ENCODE measurements around the gene CARS2.
"Not testable (repeated sequence)": the region's sequence is repeated elsewhere in the genome, so short reads cannot be mapped to it uniquely, and the experiment has no call there.

The CARS2 gene

GRCh38 chr13:110706570-110707372, 855 bp upstream of the CARS2 start:
- DNase-seq, result no peak

- DNase-seq, result no peak
Measured at GRCh38 chr13:110705356-110705825, 525 bp downstream of the CARS2 start.

- DNase-seq, result no peak
Measured at GRCh38 chr13:110702591-110703526, 3.1 kb downstream of the CARS2 start.

- no peak for DNase-seq
Measured at GRCh38 chr13:110702089-110702488, 3.8 kb downstream of the CARS2 start.

GRCh38 chr13:110701061-110701460, 4.9 kb downstream of the CARS2 start:
- not testable (repeated sequence) for DNase-seq

- no peak for DNase-seq
Measured at GRCh38 chr13:110700641-110701040, 5.3 kb downstream of the CARS2 start.

- no peak for DNase-seq
Measured at GRCh38 chr13:110700186-110700585, 5.7 kb downstream of the CARS2 start.

GRCh38 chr13:110699148-110700145, 6.5 kb downstream of the CARS2 start:
- DNase-seq, result no peak

GRCh38 chr13:110698689-110699088, 7.2 kb downstream of the CARS2 start:
- DNase-seq, result no peak

GRCh38 chr13:110697842-110698241, 8.1 kb downstream of the CARS2 start:
- no peak for DNase-seq

- DNase-seq, result no peak
Measured at GRCh38 chr13:110696776-110697175, 9.1 kb downstream of the CARS2 start.

GRCh38 chr13:110695774-110696173, 10.1 kb downstream of the CARS2 start:
- not testable (repeated sequence) for DNase-seq

- DNase-seq, result no peak
Measured at GRCh38 chr13:110690516-110690915, 15.4 kb downstream of the CARS2 start.

GRCh38 chr13:110689711-110690110, 16.2 kb downstream of the CARS2 start:
- DNase-seq, result no peak

- no peak for DNase-seq
Measured at GRCh38 chr13:110689041-110689440, 16.9 kb downstream of the CARS2 start.

GRCh38 chr13:110687736-110688135, 18.2 kb downstream of the CARS2 start:
- no peak for DNase-seq

- DNase-seq, result no peak
Measured at GRCh38 chr13:110685305-110686020, 20.5 kb downstream of the CARS2 start.

- DNase-seq, result no peak
Measured at GRCh38 chr13:110684388-110685056, 21.4 kb downstream of the CARS2 start.

- no peak for DNase-seq
Measured at GRCh38 chr13:110683921-110684320, 22.0 kb downstream of the CARS2 start.

- DNase-seq, result no peak
Measured at GRCh38 chr13:110683203-110683883, 22.6 kb downstream of the CARS2 start.

Data from activated CD4-positive, alpha-beta T cell treated with anti-CD3 and anti-CD28 coated beads, Interleukin-2, amount 50 U/mL, for 4 hours (primary cell).